IgD-negative memory B cell (primary cell): ENCODE results near the gene CBLN2. TPM values are rescaled to one million over a fixed set of nuclear protein-coding genes. Genes with fewer than 3 reads are reported as not detected.

ENCODE experiments used
- H3K27ac Mint-ChIP-seq, 3 donors: one replicate each; pipeline ENCODE4 v1.8.0; 2020 to 2022; ENCODE audit warnings: mild to moderate bottlenecking in 3 of 3, mixed read lengths in 3 of 3, moderate library complexity in 1 of 3
- H3K27me3 Mint-ChIP-seq: one replicate; pipeline ENCODE4 v1.8.0; 2021; ENCODE audit warnings: mixed read lengths
- H3K36me3 Mint-ChIP-seq: one replicate; pipeline ENCODE4 v1.8.0; 2020; ENCODE audit warnings: mild to moderate bottlenecking, mixed read lengths
- H3K4me1 Mint-ChIP-seq, 3 donors: one replicate each; pipeline ENCODE4 v1.8.0; 2020 to 2022; ENCODE audit warnings: mixed read lengths in 3 of 3, mild to moderate bottlenecking in 1 of 3
- H3K4me3 Mint-ChIP-seq, 4 donors: one replicate each; pipeline ENCODE4 v1.8.0; 2020 to 2022; ENCODE audit warnings: mild to moderate bottlenecking in 4 of 4, mixed read lengths in 4 of 4, moderate library complexity in 3 of 4
- H3K9me3 Mint-ChIP-seq, 3 donors: one replicate each; pipeline ENCODE4 v1.8.0; 2020 to 2021; ENCODE audit warnings: mixed read lengths in 3 of 3, mild to moderate bottlenecking in 1 of 3
- polyA plus RNA-seq: library from polyadenylated mRNA; unstranded; fragments of 300-500 nt; fragmentation: Illumina TruSeq; gene quantifications from one replicate; pipeline ENCODE4 v1.2.3, GENCODE V29; 2021

Gene CBLN2
- polyA plus RNA-seq = not detected

GRCh38 chr18:72544092-72544886 is at the start of gene CBLN2:
Gene CBLN2, minus strand, starts transcription at chr18:72544342. Its CDS starts 2,182 bp downstream, at chr18:72542160.
- Mint-ChIP-seq H3K36me3 (no peaks in the 10 kb centered on the region), H3K9me3 (no peaks in the 10 kb centered on the region), H3K27me3 (peaks cover 24% of the 10 kb centered on the region), H3K4me3 (peak within 1 kb of the TSS; percentile 68 to 88 (median 70)), H3K4me1 (peaks cover 5 to 13% (median 9%) of the 10 kb centered on the region in 3 donors), H3K27ac (peak within 1 kb of the TSS in 1 of 3 donors; percentile 50)

DNA sequence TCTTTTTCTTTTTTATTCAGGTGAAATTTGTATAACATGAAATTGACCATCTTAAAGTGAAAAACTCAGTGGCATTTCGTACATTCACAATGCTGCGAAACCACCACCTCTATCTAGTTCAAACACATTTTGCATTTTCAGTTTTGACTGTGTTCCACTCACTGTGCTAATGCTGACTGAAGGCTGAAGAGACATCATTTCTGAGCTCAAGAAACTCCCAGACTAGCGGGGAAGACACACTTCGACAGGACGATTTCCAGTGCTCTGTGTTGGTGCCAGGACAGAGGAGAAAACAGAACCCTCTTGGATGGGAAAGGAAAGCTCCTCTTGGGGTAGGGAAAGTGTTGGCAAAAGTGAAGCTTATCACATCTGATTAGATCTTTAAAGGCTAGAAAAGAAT is 44.2 kb upstream of the CBLN2 start:
- Mint-ChIP-seq H3K4me1 (no peaks in the 10 kb centered on the region), H3K27ac (no peak overlapping the region), H3K36me3 (no peaks in the 10 kb centered on the region), H3K9me3 (peaks cover 1 to 4% (median 3%) of the 10 kb centered on the region in 3 donors), H3K27me3 (no peaks in the 10 kb centered on the region), H3K4me3 (peak overlapping the region in 1 of 4 donors; percentile 52)

GRCh38 chr18:72584787-72585186 is 40.6 kb upstream of the CBLN2 start:
- Mint-ChIP-seq H3K27ac (no peak overlapping the region), H3K4me3 (no peak overlapping the region), H3K36me3 (no peaks in the 10 kb centered on the region), H3K4me1 (no peaks in the 10 kb centered on the region), H3K9me3 (peaks cover 1 to 4% (median 3%) of the 10 kb centered on the region in 3 donors), H3K27me3 (no peaks in the 10 kb centered on the region)

DNA sequence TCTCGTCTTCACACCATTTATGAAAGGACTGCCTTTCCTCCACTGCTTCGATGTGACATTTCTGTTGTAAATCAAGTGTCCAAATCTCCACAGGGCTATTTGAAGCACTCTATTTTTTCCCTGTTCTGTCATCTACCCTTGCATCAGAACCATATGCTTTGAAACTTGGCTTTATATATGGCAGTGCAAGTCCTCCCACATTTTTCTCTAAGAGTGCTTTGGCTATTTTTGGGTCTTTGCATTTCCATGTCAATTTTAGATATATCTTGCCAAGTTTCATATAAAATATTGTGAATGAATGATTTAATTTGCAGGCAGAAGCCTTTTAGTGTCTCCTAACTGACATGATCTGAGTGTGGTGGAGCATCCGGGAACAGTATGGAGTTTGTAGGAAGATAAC is 37.8 kb upstream of the CBLN2 start:
- no peaks in the 10 kb centered on the region for H3K27me3 Mint-ChIP-seq
- no peaks in the 10 kb centered on the region for H3K36me3 Mint-ChIP-seq

GRCh38 chr18:72572896-72573295 is 28.8 kb upstream of the CBLN2 start:
- H3K27me3 Mint-ChIP-seq = no peaks in the 10 kb centered on the region
- H3K36me3 Mint-ChIP-seq = no peaks in the 10 kb centered on the region
- H3K4me1 Mint-ChIP-seq = peaks cover 0 to 3% (median 0%) of the 10 kb centered on the region in 3 donors
- no peak overlapping the region for H3K4me3 Mint-ChIP-seq
- peaks cover 0 to 1% (median 0%) of the 10 kb centered on the region in 3 donors for H3K9me3 Mint-ChIP-seq
- no peak overlapping the region for H3K27ac Mint-ChIP-seq

More for the DNA sequence above, 37.8 kb upstream of the CBLN2 start:
- Mint-ChIP-seq H3K4me1 (no peaks in the 10 kb centered on the region), H3K4me3 (no peak overlapping the region), H3K9me3 (peaks cover 1 to 3% (median 2%) of the 10 kb centered on the region in 3 donors), H3K27ac (no peak overlapping the region)

- Mint-ChIP-seq H3K9me3 (peaks cover 4 to 14% (median 10%) of the 10 kb centered on the region in 3 donors), H3K4me1 (no peaks in the 10 kb centered on the region), H3K27ac (no peak overlapping the region), H3K4me3 (no peak overlapping the region), H3K27me3 (no peaks in the 10 kb centered on the region), H3K36me3 (no peaks in the 10 kb centered on the region)
Observed at GRCh38 chr18:72566290-72566689, 22.1 kb upstream of the CBLN2 start.

GRCh38 chr18:72555968-72556367 is 11.8 kb upstream of the CBLN2 start:
- Mint-ChIP-seq H3K9me3 (no peaks in the 10 kb centered on the region), H3K27ac (no peak overlapping the region), H3K4me3 (no peak overlapping the region), H3K36me3 (no peaks in the 10 kb centered on the region), H3K4me1 (peaks cover 0 to 2% (median 0%) of the 10 kb centered on the region in 3 donors), H3K27me3 (peaks cover 2% of the 10 kb centered on the region)

DNA sequence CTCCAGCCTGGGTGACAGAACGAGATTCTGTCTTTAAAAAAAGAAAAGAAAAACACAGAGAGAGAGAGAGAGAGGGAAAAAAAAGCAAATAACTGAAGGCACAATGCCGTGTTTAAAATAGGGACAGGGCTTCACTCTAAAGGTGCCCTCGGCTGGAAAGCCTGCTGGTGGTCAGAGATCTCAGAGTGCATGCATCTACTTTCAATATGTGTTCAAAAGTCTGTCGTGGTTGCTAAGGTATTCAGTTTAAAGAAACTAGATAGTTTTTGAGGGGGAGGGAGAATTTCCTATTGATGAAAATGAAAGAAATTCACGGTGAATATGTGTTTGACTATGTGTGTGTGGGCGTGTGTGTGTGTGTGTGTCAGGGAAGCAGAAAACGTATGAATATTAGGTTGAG is 11.0 kb upstream of the CBLN2 start:
- peaks cover 0 to 2% (median 0%) of the 10 kb centered on the region in 3 donors for H3K4me1 Mint-ChIP-seq

GRCh38 chr18:72543357-72544055 is 636 bp downstream of the CBLN2 start:
- peaks cover 24% of the 10 kb centered on the region for H3K27me3 Mint-ChIP-seq
- H3K4me1 Mint-ChIP-seq = peaks cover 5 to 13% (median 9%) of the 10 kb centered on the region in 3 donors
- peak overlapping the region in 1 of 3 donors; percentile 50 for H3K27ac Mint-ChIP-seq
- peak overlapping the region; percentile 68 to 88 (median 70) for H3K4me3 Mint-ChIP-seq
- H3K9me3 Mint-ChIP-seq = no peaks in the 10 kb centered on the region
- H3K36me3 Mint-ChIP-seq = peaks cover 1% of the 10 kb centered on the region

More for the DNA sequence above, 11.0 kb upstream of the CBLN2 start:
- peaks cover 2% of the 10 kb centered on the region for H3K27me3 Mint-ChIP-seq
- no peak overlapping the region for H3K27ac Mint-ChIP-seq
- H3K9me3 Mint-ChIP-seq = no peaks in the 10 kb centered on the region
- H3K36me3 Mint-ChIP-seq = no peaks in the 10 kb centered on the region
- no peak overlapping the region for H3K4me3 Mint-ChIP-seq

DNA sequence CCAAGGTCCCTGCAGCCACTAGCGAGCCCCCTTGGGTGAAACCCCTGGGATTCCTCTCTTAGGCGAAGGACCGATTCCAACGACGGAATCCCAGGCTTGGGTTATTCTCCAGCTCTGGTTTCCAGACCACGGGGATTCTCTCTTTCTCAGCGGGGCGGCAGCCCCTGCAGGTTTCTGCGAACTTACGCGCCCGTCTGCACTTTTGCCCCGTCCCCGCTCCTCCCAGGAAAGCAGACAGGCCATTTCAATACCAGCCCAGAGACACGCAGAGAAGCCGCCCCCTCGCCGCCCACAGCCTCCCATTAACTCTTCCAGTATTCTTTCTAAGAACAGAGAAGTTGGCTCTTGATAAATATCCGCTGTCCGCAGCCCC is 1.2 kb downstream of the CBLN2 start:
- Mint-ChIP-seq H3K4me3 (peak overlapping the region in 3 of 4 donors; percentile 59 to 88 (median 69)), H3K27ac (peak overlapping the region in 1 of 3 donors; percentile 90), H3K36me3 (peaks cover 1% of the 10 kb centered on the region), H3K9me3 (no peaks in the 10 kb centered on the region), H3K4me1 (peaks cover 5 to 13% (median 9%) of the 10 kb centered on the region in 3 donors), H3K27me3 (peaks cover 24% of the 10 kb centered on the region)

DNA sequence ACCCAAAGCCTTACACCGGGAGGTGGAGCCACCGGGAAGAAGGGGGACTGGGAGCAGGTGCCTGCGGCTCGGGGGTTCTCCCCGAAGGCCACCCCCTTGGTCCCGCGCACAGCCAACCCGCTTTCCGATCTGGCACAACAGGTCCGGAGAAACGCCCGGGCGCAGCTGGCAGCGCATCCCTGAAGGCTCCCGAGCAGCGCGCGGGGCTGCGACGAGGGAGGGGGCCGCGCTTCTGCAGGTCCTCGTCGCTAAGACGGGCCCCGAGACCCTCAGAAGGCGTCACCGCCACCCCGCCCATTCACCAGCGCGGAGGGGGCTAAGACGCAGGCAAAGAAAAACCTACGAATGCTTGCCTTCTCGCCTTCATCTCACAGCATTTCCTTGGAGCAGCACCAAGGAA is 1.8 kb downstream of the CBLN2 start:
- H3K27ac Mint-ChIP-seq = no peak overlapping the region
- peak overlapping the region in 2 of 4 donors; percentile 47 to 59 for H3K4me3 Mint-ChIP-seq
- peaks cover 24% of the 10 kb centered on the region for H3K27me3 Mint-ChIP-seq
- H3K4me1 Mint-ChIP-seq = peaks cover 5 to 13% (median 9%) of the 10 kb centered on the region in 3 donors
- no peaks in the 10 kb centered on the region for H3K9me3 Mint-ChIP-seq
- peaks cover 1% of the 10 kb centered on the region for H3K36me3 Mint-ChIP-seq

DNA sequence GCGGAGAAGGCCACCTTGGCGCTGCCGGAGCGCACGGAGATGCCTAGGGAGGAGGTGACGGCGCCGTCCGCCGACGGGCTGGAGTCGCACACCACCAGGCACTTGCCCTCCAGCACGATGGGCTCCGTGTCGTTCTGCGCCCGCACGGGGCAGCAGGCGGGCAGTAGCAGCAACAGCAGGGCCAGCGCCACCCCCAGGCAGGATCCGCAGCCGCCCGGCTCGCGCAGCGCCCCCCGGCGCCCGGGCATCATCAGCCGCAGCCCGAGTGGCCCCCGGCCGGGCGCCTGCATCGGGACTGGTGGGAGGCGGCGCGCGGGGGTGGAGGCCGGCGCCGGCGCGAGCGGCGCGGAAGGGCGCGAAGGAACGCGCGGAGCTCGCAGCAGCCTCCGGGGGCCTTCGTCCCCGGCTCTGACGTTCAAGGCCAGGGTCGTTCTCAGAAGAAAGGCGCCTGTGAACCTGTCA is 2.2 kb downstream of the CBLN2 start:
- peaks cover 24% of the 10 kb centered on the region for H3K27me3 Mint-ChIP-seq
- no peak overlapping the region for H3K27ac Mint-ChIP-seq
- H3K4me3 Mint-ChIP-seq = peak overlapping the region in 1 of 4 donors; percentile 47
- peaks cover 1% of the 10 kb centered on the region for H3K36me3 Mint-ChIP-seq
- H3K9me3 Mint-ChIP-seq = no peaks in the 10 kb centered on the region
- H3K4me1 Mint-ChIP-seq = peaks cover 5 to 13% (median 9%) of the 10 kb centered on the region in 3 donors

DNA sequence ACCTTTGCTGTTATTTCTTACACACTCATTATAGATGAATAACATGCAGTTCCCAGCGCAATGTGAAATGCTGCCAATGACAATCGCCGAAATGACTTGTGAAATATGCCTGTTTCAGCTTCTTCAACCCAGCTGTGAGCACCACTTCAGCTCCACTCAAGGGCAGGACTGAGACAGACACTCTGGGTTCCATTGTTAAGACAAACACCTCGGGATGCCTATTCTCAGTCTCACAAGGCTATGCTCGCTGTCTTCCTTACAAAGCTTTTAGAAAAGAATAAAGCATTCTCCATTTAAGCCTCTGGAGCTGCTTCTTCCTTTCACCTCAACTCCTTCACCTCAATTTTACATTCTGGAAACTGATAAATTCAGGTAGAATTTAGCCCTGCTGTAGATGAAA is 4.2 kb downstream of the CBLN2 start:
- Mint-ChIP-seq H3K36me3 (peaks cover 1% of the 10 kb centered on the region), H3K4me1 (peaks cover 5 to 13% (median 9%) of the 10 kb centered on the region in 3 donors), H3K4me3 (no peak overlapping the region), H3K9me3 (no peaks in the 10 kb centered on the region), H3K27ac (no peak overlapping the region), H3K27me3 (peaks cover 24% of the 10 kb centered on the region)

- no peak overlapping the region for H3K4me3 Mint-ChIP-seq
Observed at GRCh38 chr18:72530622-72531021, 13.5 kb downstream of the CBLN2 start.

GRCh38 chr18:72504866-72505265 is 39.3 kb downstream of the CBLN2 start:
- H3K27ac Mint-ChIP-seq = no peak overlapping the region
- H3K4me1 Mint-ChIP-seq = peaks cover 0 to 1% (median 0%) of the 10 kb centered on the region in 3 donors
- no peaks in the 10 kb centered on the region for H3K27me3 Mint-ChIP-seq
- H3K36me3 Mint-ChIP-seq = no peaks in the 10 kb centered on the region
- H3K4me3 Mint-ChIP-seq = no peak overlapping the region
- H3K9me3 Mint-ChIP-seq = no peaks in the 10 kb centered on the region

More at GRCh38 chr18:72530622-72531021, 13.5 kb downstream of the CBLN2 start:
- Mint-ChIP-seq H3K27ac (no peak overlapping the region), H3K27me3 (no peaks in the 10 kb centered on the region), H3K4me1 (no peaks in the 10 kb centered on the region), H3K36me3 (no peaks in the 10 kb centered on the region), H3K9me3 (no peaks in the 10 kb centered on the region)
